Measurements from ENCODE around the gene C16orf96. TPM values are rescaled to one million over a fixed set of nuclear protein-coding genes. Genes with fewer than 3 reads are reported as not detected.

C16orf96 gene
- total and polyA plus RNA-seq, 2 of the 8 experiments (the other 6 are each of a cell fraction or from before 2014, with no cell fraction given): 1.0 to 1.3 TPM

- 90% methylated on average over 6 of the region's 6 CpGs; no CpG with 5 or more reads in 1 of the 2 experiments for WGBS, 2 experiments (ENCODE audit: extremely low coverage in 1 of 2, insufficient coverage in 1 of 2, insufficient read length in 1 of 2, insufficient replicate concordance in 2 of 2, low coverage in 1 of 2, low lambda C conversion rate in 2 of 2, missing lambda C conversion rate in 1 of 2)
- ChIA-PET CTCF (ENCODE audit: partially characterized antibody) (interaction anchor here (0.5 to 8.9 kb wide), 8 partner anchors 11 to 82 kb away, joined by 3 to 157 read pairs (median 6); no protein-coding TSS in a partner anchor), POLR2A (ENCODE audit: partially characterized antibody) (interaction anchor here (1.0 to 12.8 kb wide), 3 partner anchors 12 to 59 kb away, joined by 3 to 126 read pairs (median 7); partner anchors contain the start of gene UBALD1)
- Histone ChIP-seq H3K4me2 (ENCODE audit: insufficient read depth in 1 of 2, low read depth in 2 of 2, low read length in 2 of 2) (no peak overlapping the region), H4K8ac (ENCODE audit: extremely low read depth, insufficient read depth, low read length) (no peak overlapping the region), H2AFZ (ENCODE audit: low read length) (no peak overlapping the region), H3K27me3 (replicated peaks in 1 of 4; ENCODE audit: control insufficient read depth in 3 of 4, extremely low read depth in 1 of 4, insufficient read depth in 3 of 4, low read length in 3 of 4) (no peaks in the 10 kb centered on the region; a peak in 1 of 7 replicates), H3K23ac (ENCODE audit: insufficient read length) (no peak overlapping the region), H3K36me3 (ENCODE audit: control insufficient read depth in 2 of 4, insufficient read depth in 4 of 4, low read length in 3 of 4) (no peaks in the 10 kb centered on the region), H3K14ac (ENCODE audit: insufficient read length) (no peak overlapping the region), H3K4ac (replicated peaks; ENCODE audit: insufficient read length, low read depth, low read length) (no peak overlapping the region), H3K9ac (replicated peaks in 1 of 4; ENCODE audit: extremely low read depth in 1 of 4, low read depth in 3 of 4, low read length in 3 of 4) (no peak overlapping the region), H2BK12ac (ENCODE audit: low read depth, low read length) (no peak overlapping the region), H3K56ac (replicated peaks; ENCODE audit: insufficient read length, low read depth, low read length) (no peak overlapping the region), H3K18ac (ENCODE audit: extremely low read depth, low read length) (no peak overlapping the region), H3K27ac (ENCODE audit: low read depth, low read length) (no peak overlapping the region), H3K79me1 (ENCODE audit: low read depth, low read length) (no peaks in the 10 kb centered on the region), H3K79me2 (ENCODE audit: control insufficient read depth in 1 of 2, insufficient read depth in 2 of 2, low read length in 2 of 2) (no peaks in the 10 kb centered on the region), H4K91ac (replicated peaks; ENCODE audit: insufficient read length, low read length) (no peak overlapping the region), H2BK120ac (replicated peaks; ENCODE audit: low read depth, low read length) (no peak overlapping the region), H2BK5ac (ENCODE audit: low read depth, low read length) (no peak overlapping the region), H3K23me2 (ENCODE audit: low read depth, low read length) (no peaks in the 10 kb centered on the region), H4K20me1 (replicated peaks in 1 of 2; ENCODE audit: control insufficient read depth in 1 of 2, insufficient read depth in 2 of 2, low read length in 2 of 2) (no peaks in the 10 kb centered on the region), H2AK5ac (ENCODE audit: low read depth, low read length) (no peak overlapping the region), H4K5ac (ENCODE audit: insufficient read length, low read depth, low read length) (no peak overlapping the region), H3K4me1 (replicated peaks in 1 of 4; ENCODE audit: control insufficient read depth in 3 of 4, insufficient read depth in 4 of 4, low read length in 3 of 4) (peaks cover 0 to 18% (median 10%) of the 10 kb centered on the region in 4 experiments; a peak in 6 of 7 replicates), H2BK15ac (ENCODE audit: low read length) (no peak overlapping the region), H2BK20ac (ENCODE audit: low read length) (no peak overlapping the region), H3K9me3 (ENCODE audit: insufficient read depth in 2 of 2, low read depth in 1 of 2, low read length in 1 of 2) (peaks cover 8% of the 10 kb centered on the region in 2 experiments; a peak in 3 of 4 replicates), H3K4me3 (ENCODE audit: extremely low read depth in 1 of 4, insufficient read depth in 2 of 4, low read depth in 3 of 4, low read length in 4 of 4) (no peak overlapping the region)
- DNase-seq (ENCODE audit: low read depth in 1 of 2, low spot score in 2 of 2) (no peak), FAIRE-seq (peak; percentile 39)
- no peak for TF ChIP-seq EZH2 (IDR thresholded peaks at IDR 0.05; ENCODE audit: low read depth, low read length, severe bottlenecking)
- TF ChIP-seq SP4 (IDR thresholded peaks at IDR 0.05; ENCODE audit: low read length): no peak
- TF ChIP-seq SP2 (IDR thresholded peaks at IDR 0.05; ENCODE audit: low read length): no peak
- TF ChIP-seq GTF2F1 (IDR thresholded peaks at IDR 0.05; ENCODE audit: borderline replicate concordance, low read depth, low read length): no peak
- no peak for TF ChIP-seq NRF1 (IDR thresholded peaks at IDR 0.05; ENCODE audit: low read depth, low read length)
- TF ChIP-seq CBX5 (IDR thresholded peaks at IDR 0.05; ENCODE audit: low read depth, low read length): no peak
- no peak for TF ChIP-seq E2F6 (IDR thresholded peaks at IDR 0.05)
- TF ChIP-seq SIRT6 (IDR thresholded peaks at IDR 0.05; ENCODE audit: low read length): no peak
- TF ChIP-seq NANOG (IDR thresholded peaks at IDR 0.05; ENCODE audit: insufficient read depth, low read depth, low read length, poor library complexity, severe bottlenecking): no peak
- no peak for TF ChIP-seq RNF2 (IDR thresholded peaks at IDR 0.05; ENCODE audit: borderline replicate concordance, low read depth, low read length, missing control alignments, poor library complexity, severe bottlenecking)
- TF ChIP-seq BRCA1 (IDR thresholded peaks at IDR 0.05; ENCODE audit: low read depth, low read length): no peak
- no peak for TF ChIP-seq POU5F1 (IDR thresholded peaks at IDR 0.05; ENCODE audit: low read depth, low read length)
- no peak for TF ChIP-seq MAFK (IDR thresholded peaks at IDR 0.05; ENCODE audit: low read depth, low read length)
- no peak for TF ChIP-seq TCF12 (IDR thresholded peaks at IDR 0.05; ENCODE audit: low read depth, low read length)
Measured at GRCh38 chr16:4591191-4591590, 35.1 kb downstream of the C16orf96 start.

Data from H1 (cell line).